ENCODE data around the gene GYS2. TPM values are rescaled to one million over a fixed set of nuclear protein-coding genes. Genes with fewer than 3 reads are reported as not detected.

GYS2 gene
- total RNA-seq, 4 donors from 2014 or later, result 0.22 to 0.39 TPM; not detected in 2

DNA sequence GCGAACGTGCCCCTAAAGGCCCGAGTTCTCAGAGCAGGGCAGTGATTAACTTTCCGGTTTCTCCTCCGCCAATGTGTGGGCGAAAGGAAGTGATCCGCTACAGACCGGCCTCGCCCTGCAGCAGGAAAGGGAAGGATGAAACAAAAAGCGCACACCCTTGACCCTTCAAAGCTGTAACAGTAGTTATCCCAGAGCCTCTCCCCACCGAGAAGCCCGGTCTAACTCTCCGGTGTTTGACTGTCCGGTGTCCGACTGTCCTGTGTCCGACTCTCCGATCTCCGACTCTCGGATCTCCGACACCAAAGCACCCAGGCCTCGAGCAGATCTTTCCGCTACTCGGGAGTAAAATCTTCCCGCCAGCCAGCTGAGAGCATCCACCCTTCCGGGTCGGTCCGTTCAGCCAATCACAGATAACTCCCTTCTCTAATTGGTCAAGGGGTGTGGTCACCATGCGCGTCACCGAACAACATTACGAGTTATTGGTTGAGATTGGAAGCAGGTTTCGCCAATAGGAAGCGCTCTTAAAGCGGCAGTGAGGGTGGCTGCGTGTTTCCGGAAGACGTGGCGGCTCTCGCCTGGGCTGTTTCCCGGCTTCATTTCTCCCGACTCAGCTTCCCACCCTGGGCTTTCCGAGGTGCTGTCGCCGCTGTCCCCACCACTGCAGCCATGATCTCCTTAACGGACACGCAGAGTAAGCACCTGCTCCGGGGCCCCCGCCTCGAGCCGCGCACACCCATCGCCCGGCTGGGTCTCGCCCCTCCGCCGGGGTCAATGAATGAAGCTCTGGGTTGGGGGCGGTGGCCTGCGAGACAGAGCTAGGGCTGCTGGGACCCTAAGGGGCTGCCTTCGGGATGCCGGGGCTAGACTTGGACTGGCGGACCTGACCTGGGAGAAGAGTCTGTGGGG is 103.1 kb downstream of the GYS2 start, which contains the start of the genes GOLT1B and RECQL:
Gene GOLT1B (plus strand): TSS at position 532 of the 906 bp plus-strand sequence. CDS start 135 bp downstream, at position 667.
Gene RECQL (minus strand): TSS at position 378 of the 906 bp plus-strand sequence. CDS start 2,065 bp downstream, outside the sequence.
- whole genome bisulfite sequencing, 2 donors, result 0 to 1% methylated on average over 53 to 54 of the region's 61 CpGs
- Histone ChIP-seq H3K36me3 (peaks cover 0 to 24% (median 0%) of the 10 kb centered on the region in 3 donors), H3K4me1 (peaks cover 0 to 58% (median 27%) of the 10 kb centered on the region in 4 donors), H3K27me3 (no peaks in the 10 kb centered on the region), H3K4me3 (peak within 1 kb of the TSS; percentile 76 to 97 (median 94)), H3K27ac (peak within 1 kb of the TSS; percentile 68 to 92 (median 88)), H3K9me3 (no peaks in the 10 kb centered on the region)
- TF ChIP-seq POLR2A (IDR thresholded peaks at IDR 0.05) (peak in 1 of 2 donors; percentile 72), CTCF (IDR thresholded peaks at IDR 0.05) (peak in 1 of 5 experiments; percentile 28), EP300 (IDR thresholded peaks at IDR 0.05) (peak; percentile 77 to 83)
- DNase-seq (ENCODE audit: low spot score in 2 of 2), result peak; percentile 87 to 96

GRCh38 chr12:21500786-21501257 is 103.8 kb downstream of the GYS2 start:
- peaks cover 0 to 31% (median 0%) of the 10 kb centered on the region in 3 donors for H3K36me3 ChIP-seq
- WGBS, 2 donors, result 9% methylated on average over 8 of the region's 8 CpGs
- peak overlapping the region; percentile 76 to 97 (median 94) for H3K4me3 ChIP-seq
- H3K4me1 ChIP-seq, result peaks cover 0 to 58% (median 27%) of the 10 kb centered on the region in 4 donors
- peak overlapping the region; percentile 43 to 92 (median 88) for H3K27ac ChIP-seq
- TF ChIP-seq POLR2A (IDR thresholded peaks at IDR 0.05), result no peak
- no peak for TF ChIP-seq CTCF (IDR thresholded peaks at IDR 0.05)
- no peak for TF ChIP-seq EP300 (IDR thresholded peaks at IDR 0.05)
- no peaks in the 10 kb centered on the region for H3K9me3 ChIP-seq
- no peaks in the 10 kb centered on the region for H3K27me3 ChIP-seq
- no peak for DNase-seq (ENCODE audit: low spot score in 2 of 2)

DNA sequence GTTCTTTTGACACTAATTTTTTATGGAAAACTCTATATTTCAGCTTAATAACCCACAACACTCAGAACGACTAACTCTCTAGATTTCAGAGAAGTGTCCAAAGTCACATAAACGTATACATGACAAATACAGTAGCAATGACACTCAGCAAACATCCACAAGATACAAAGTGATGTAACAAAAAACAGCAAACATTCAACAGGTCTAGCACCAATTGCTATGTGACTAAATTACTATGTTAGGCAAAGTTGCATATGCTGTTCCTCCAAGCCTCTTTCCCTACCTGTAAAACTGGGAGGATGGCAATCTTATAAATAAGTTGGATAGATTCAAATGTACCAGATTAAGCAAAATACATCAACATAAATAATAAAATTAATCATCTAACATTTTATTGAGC is 104.9 kb downstream of the GYS2 start:
- Histone ChIP-seq H3K4me3 (no peak overlapping the region), H3K36me3 (peaks cover 0 to 41% (median 0%) of the 10 kb centered on the region in 3 donors), H3K9me3 (no peaks in the 10 kb centered on the region), H3K4me1 (peaks cover 0 to 51% (median 27%) of the 10 kb centered on the region in 4 donors), H3K27me3 (no peaks in the 10 kb centered on the region), H3K27ac (no peak overlapping the region)
- no peak for TF ChIP-seq CTCF (IDR thresholded peaks at IDR 0.05)
- DNase-seq (ENCODE audit: low spot score in 2 of 2), result no peak
- 70 to 83% methylated on average over 2 of the region's 2 CpGs for WGBS, 2 donors

Other genes with a start within 250 kb of the GYS2 start
- gene IAPP, start 231.9 kb downstream of the GYS2 start, total RNA-seq, result not detected
- 10 to 100 TPM in 3 of 4 donors, 1 to 10 TPM in 1; 6.3 to 23.1 (median 20.5) TPM for gene PYROXD1, start 167.2 kb downstream of the GYS2 start, total RNA-seq
- 10 to 100 TPM; 21.4 to 33.0 (median 30.8) TPM for gene RECQL, start 103.2 kb downstream of the GYS2 start, total RNA-seq
- gene GOLT1B, start 103.1 kb downstream of the GYS2 start, total RNA-seq, result 10 to 100 TPM; 16.8 to 28.8 (median 18.8) TPM
- gene SPX, start 78.6 kb downstream of the GYS2 start, total RNA-seq, result 1 to 10 TPM in 3 of 4 donors, not detected in 1; 1.5 to 2.4 (median 1.6) TPM
- gene LDHB, start 53.0 kb upstream of the GYS2 start, total RNA-seq, result 100 to 1,000 TPM; 214 to 283 (median 247) TPM
- 10 to 100 TPM in 2 of 4 donors, 1 to 10 TPM in 2; 7.4 to 19.5 (median 12.9) TPM for gene KCNJ8, start 169.9 kb upstream of the GYS2 start, total RNA-seq

Data from tibial nerve (tissue), 4 donors.